GM18520 (cell line): ENCODE data around the gene ACP2.

Source experiments
- ATAC-seq: cut with Tn5 transposase; IDR thresholded peaks from one replicate; pipeline ENCODE4 v1.9.1; 2021; ENCODE audit not compliant: unreplicated experiment

The ACP2 gene, protein sequence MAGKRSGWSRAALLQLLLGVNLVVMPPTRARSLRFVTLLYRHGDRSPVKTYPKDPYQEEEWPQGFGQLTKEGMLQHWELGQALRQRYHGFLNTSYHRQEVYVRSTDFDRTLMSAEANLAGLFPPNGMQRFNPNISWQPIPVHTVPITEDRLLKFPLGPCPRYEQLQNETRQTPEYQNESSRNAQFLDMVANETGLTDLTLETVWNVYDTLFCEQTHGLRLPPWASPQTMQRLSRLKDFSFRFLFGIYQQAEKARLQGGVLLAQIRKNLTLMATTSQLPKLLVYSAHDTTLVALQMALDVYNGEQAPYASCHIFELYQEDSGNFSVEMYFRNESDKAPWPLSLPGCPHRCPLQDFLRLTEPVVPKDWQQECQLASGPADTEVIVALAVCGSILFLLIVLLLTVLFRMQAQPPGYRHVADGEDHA

GRCh38 chr11:47248664-47249377, at the start of gene ACP2:
Gene ACP2 (minus strand): TSS chr11:47248814. CDS start chr11:47248789, 25 bp downstream.
- peak; percentile 88 for ATAC-seq

DNA sequence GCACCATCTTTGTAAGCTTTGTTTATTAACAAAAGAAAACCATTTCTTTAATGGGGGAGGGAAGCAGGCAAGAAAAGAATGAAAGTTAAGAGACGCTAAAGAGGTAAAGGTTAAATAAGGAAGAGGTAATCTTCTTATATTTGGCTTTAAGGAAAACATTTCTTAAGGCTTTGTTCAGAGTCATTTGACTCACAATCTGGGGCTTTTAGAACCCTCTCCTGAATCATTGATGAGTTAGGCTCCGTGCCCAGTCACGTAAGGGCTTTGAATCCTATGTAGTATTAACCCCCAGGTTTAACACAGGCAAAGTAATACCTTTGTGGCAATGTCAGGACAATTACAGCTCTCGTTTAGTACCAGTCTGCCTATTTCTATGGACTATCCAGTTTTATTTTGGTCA, 47.4 kb upstream of the ACP2 start:
- ATAC-seq, result no peak

DNA sequence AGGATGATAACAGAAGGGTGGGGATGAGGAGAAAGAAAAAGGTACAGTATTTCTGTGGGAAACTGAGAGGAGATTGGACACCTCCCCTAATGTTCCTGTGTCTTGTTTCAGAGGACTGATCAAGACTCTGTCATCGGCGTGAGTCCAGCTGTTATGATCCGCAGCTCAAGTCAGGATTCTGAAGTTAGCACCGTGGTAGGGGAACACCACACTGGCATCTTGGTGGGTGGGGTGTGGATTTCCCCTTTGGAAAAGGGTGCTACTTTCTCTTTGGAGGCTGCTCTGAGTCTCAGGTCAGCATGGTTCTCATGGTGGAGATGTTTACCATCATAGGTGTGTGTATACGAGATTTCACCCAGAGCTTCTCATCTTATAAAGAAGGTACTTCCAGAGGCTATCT, 46.8 kb upstream of the ACP2 start:
- ATAC-seq, result no peak

- ATAC-seq, result no peak
These were observed 41.2 kb upstream of the ACP2 start for GRCh38 chr11:47289856-47290255.

DNA sequence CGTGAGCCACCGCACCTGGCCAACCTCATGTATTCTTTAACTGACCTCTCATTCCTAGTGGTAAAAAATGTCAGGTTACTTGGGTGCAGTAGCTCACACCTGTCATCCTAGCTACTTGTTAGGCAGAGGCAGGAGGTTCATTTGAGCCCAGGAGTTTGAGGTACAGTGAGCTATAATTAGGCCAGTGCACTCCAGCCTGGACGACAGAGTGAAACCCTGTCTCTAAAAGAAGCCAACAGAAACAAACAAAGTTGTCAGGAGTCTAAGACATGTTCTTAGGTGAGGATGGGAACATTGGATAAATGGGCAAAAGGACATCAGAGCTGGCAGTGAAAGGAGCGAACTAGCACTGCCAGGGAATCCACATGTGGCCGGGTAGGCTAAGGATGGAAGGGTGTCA, 39.5 kb upstream of the ACP2 start:
- ATAC-seq, result no peak

DNA sequence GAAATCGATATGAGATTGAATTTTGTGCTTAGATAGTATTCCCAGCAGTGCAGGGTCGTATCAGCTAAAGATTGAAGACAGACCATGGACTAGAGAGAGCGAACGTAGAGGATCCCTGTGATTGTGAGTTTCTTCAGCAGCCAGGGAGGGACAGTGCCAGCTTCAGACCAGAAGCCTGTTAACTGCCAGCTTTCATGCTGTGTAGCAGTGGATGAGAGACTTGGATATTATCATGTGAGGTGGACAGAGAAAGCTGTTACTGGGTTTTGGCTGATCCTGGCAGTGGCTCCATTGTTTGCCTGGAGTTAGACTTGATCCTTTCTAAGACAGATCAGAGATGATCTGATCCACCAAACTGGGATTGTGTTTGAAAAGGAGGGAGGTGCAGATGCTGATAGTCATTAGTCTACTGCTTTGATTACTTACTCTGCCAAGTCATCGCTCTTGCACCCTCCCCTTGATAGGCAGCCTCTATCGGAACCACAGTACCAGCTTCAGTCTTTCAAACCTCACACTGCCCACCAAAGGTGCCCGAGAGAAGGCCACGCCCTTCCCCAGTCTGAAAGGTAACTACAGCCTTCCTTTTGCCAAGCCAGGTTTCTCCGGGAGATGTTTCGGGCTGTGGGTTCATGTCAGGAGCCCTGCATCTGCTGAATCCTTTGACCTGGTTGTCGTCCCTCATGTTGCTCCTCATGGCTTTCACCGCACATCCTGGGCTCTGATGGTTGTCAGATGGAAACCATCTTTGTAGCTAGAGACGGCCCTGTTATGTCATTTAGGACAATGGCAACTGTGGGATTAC, 37.6 kb upstream of the ACP2 start:
- ATAC-seq, result no peak

DNA sequence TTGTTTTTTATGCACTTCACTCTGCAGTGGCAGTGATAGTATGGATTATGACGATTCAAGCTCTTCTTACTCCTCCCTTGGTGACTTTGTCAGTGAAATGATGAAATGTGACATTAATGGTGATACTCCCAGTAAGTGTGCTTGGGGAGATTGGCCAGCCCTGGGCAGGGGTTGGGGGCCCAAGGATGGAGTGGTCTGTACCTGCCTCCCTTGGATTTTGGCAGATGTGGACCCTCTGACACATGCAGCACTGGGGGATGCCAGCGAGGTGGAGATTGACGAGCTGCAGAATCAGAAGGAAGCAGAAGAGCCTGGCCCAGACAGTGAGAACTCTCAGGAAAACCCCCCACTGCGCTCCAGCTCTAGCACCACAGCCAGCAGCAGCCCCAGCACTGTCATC, 35.5 kb upstream of the ACP2 start:
- no peak for ATAC-seq

DNA sequence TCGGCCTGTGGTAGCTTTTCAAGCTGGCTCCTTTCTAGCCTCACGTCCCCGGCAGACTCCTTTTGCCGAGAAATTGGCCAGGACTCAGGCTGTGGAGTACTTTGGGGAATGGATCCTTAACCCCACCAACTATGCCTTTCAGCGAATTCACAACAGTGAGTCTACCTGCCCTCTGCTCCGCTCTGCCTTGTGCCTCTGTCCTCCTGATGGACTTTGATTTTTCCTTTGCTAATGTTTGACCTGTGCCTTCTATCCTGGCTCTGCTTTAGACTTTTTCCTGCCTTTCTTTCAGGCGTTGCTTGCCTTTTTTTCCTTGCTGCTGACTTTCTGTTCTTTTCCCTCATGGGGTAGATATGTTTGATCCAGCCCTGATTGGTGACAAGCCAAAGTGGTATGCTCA, 33.8 kb upstream of the ACP2 start:
- ATAC-seq, result no peak

- no peak for ATAC-seq
These were observed 32.2 kb upstream of the ACP2 start for GRCh38 chr11:47280860-47281259.

DNA sequence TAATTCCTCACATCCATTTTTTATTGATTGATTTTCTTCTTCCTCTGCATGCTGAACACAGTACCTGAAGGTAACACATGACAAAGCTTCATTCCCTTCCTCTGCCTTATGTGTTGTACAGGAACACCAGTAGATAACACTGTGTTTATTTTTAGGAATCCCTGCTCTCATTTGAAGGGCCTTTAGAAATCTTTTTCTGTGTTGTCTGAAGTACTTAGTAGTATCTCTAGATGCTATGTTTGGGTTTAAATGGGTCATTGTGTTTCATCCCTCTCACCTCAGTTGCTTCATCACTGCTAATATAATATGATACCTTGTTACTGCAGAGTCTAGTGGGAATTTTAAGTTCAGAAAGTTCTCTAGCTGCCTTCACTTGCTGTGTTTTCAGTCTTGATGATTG, 31.5 kb upstream of the ACP2 start:
- no peak for ATAC-seq

DNA sequence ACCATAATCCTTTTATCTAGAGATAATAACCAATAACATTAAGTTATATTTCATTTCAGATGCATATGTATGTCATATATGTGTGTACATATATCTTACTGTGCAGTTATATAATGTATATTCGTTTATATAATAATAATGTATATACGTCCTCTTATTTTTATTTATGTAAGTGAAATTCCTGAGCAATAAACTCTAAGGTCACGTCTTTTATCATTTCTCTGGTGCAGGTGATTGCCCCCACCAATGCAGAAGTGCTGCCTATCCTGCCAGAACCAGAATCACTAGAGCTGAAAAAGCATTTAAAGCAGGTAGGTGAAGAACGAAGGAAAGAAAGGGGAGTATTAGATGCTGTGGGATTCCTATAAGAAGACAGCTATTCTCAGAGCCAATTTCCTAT, 30.2 kb upstream of the ACP2 start:
- ATAC-seq, result no peak

- ATAC-seq, result no peak
These were observed 29.4 kb upstream of the ACP2 start for GRCh38 chr11:47278058-47278457.

DNA sequence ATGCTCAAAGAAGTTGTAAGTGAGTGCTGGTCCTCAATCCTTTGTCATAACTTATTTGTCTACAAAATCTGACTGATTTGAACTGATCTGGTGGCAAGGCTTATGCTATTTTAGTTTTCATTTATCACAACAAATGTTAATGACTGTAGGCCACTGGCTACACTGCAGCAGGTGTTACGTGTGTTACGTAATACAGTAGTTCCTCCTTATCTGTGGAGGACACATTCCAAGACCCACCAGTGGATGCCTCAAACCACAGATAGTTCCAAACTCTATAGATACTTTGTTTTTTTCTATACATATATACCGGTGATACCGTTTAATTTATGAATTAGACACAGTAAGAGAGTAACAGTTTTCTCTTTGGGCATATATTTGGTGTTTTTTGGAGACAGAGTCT, 28.3 kb upstream of the ACP2 start:
- no peak for ATAC-seq

- no peak for ATAC-seq
These were observed 26.1 kb upstream of the ACP2 start for GRCh38 chr11:47274495-47275235.

DNA sequence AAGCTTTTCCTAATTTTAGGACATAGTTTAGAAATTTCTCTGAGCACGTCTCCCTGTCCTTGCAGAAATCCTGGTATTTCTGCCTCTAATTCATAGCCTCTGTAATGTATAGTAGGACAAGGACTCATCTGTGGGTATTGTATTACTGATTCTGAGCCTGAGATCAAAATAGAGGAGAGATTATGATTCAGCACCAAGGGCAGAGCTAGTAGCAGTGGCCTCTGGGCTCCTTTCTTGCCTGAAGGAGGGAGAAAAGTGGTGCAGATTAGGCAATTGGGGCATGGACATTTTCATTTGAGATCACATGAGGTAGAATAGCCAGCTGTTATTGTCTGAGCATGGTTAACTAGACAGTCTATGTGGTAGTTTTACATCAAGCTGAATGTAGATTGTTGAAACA, 24.1 kb upstream of the ACP2 start:
- ATAC-seq, result no peak

- ATAC-seq, result no peak
These were observed 23.5 kb upstream of the ACP2 start for GRCh38 chr11:47271961-47272661.

- no peak for ATAC-seq
These were observed 22.7 kb upstream of the ACP2 start for GRCh38 chr11:47271328-47271727.

DNA sequence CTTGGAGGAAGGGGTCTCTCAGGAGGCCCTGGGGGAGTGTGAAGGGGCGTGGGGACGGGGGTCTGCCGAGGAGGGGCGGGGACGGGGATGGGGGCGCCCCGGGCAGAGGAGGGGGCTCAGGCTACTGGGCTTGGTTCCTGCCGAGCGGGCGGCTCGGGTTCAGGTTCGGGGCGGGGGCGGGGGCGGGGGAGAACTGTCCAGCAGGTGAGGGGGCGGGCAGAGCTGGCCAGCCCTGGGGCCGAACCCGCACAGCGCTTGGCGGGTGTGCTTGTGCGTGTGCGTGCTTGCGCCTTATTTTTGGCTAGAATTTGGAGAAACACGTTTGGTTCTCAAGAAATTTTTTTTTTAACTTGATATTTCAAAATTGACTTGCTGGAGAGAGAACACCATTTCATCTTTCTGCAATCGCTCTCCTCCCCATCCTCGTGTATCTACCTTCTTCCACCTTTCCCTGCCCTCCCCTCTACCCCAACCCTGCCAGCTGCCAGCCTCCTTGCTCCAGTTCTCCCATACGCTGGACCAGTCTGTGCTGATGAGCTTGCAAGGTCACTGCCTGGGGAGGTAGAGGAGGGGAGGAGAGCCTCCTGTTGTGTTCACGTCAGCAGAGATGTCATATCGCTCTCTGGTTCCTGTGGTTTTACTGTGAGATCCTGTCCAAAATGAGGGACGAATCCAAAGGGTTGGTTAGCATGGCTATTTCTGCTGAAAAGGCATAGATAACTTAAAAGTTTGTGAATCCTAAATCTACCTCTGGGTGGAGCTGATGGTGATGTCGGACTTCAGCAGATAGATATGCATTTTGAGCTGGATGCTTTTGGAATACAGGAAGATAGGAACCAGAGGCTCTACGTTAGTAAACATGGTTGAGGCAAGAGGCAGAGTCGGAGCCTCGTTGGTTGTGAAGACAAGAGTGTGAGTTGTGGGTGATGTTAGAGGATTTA, 22.0 kb upstream of the ACP2 start:
- ATAC-seq, result no peak

DNA sequence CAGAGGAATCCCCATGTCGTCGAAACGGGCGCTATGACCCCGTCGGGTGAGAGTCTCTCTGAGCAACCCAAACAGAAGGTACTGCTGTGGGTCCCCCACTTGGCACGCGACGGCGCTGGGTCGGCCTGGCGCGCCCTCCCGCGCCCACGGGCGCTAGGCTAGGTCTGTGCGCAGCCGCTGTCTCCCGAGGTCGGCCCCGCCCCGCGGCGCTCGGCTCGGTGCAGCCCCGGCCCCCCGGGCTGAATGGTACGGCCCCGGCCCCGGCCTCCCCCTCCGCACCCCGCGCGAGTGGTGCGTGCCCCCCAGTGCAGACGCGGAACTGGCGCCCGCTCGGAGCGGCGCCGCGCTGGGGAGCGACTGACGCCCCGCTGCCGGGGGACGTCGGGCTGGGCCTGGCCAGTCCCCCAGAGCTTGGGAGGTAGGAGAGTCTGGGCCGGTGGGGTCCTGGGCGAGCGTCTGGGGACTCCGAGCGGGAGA, 21.3 kb upstream of the ACP2 start, which contains the start of gene MADD:
MADD (plus strand) TSS at position 305 of the 477 bp plus-strand sequence.
- ATAC-seq, result peak; percentile 62
